K562 (cell line): ENCODE data around the gene VANGL1. TPM values are rescaled to one million over a fixed set of nuclear protein-coding genes. Genes with fewer than 3 reads are reported as not detected.

Source experiments
- KLF6 ChIP-seq: fragments of 250-450 bp; sonication (Bioruptor Pico); IDR thresholded peaks from 2 replicates; pipeline ENCODE4 v1.4.0; 2020; ENCODE audit warnings: mild to moderate bottlenecking, moderate library complexity, borderline replicate concordance
- MIER1 ChIP-seq: fragments of 450-650 bp; IDR thresholded peaks from 2 replicates; pipeline ENCODE4 v1.6.1; 2016; ENCODE audit warnings: antibody characterized with exemption, mild to moderate bottlenecking, low read depth
- RBBP5 ChIP-seq: fragments of 200-600 bp; sonication (generic); IDR thresholded peaks from 2 replicates; pipeline ENCODE4 v1.6.1; 2012; ENCODE audit warnings: borderline replicate concordance, mild to moderate bottlenecking, low read length, control low read depth, inconsistent platforms; ENCODE audit not compliant: insufficient read depth, poor library complexity, severe bottlenecking
- REST ChIP-seq, 2 experiments: fragments of 450-650 bp; formaldehyde crosslinking in 1 of 2; IDR thresholded peaks; 2 replicates each; pipeline versions ENCODE4 v1.4.0 to v1.6.1; 2014 to 2020; ENCODE audit warnings: mild to moderate bottlenecking in 2 of 2, borderline replicate concordance in 1 of 2, low read depth in 1 of 2
- ZKSCAN1 ChIP-seq: fragments of 150-350 bp; IDR thresholded peaks from 2 replicates; pipeline ENCODE4 v1.6.1; 2016; ENCODE audit warnings: low read depth, low read length
- polyA plus RNA-seq, 8 experiments: library from polyadenylated mRNA; depleted of rRNA in 4 of 8; stranded (reverse) in 5 of 8; unstranded in 3 of 8; fragments of >200 nt; fragmentation: Nextera tagmentation in 2 of 8; fragmentation: Illumina TruSeq in 1 of 8; extraction: Ambion mirVana in 2 of 8; extraction: Trizol in 1 of 8; gene quantifications; 2 replicates each; pipeline versions ENCODE4 v1.2.1 to v1.2.3, GENCODE V29; 2011 to 2014; ENCODE audit warnings: inconsistent platforms in 1 of 8, missing spikeins in 1 of 8
- total RNA-seq, 7 experiments: library from RNA; depleted of rRNA in 6 of 7; stranded (reverse); fragments of >200 nt in 6 of 7; fragmentation: Illumina TruSeq in 2 of 7; extraction: Trizol in 2 of 7; gene quantifications; 2 replicates each; pipeline versions ENCODE4 v1.2.1 to v1.2.3, GENCODE V29; 2011 to 2021; ENCODE audit warnings: low replicate concordance in 1 of 7

VANGL1 gene
- total and polyA plus RNA-seq, 9 of the 15 experiments (the other 6 are each of a cell fraction or from before 2014, with no cell fraction given): 0.90 to 12.8 (median 9.6) TPM

- TF ChIP-seq KLF6 (CRISPR knock-in tag) (no peak), RBBP5 (no peak), REST (IDR thresholded peaks at IDR 0.05; ENCODE audit: borderline replicate concordance) (no peak), REST (CRISPR knock-in tag; IDR thresholded peaks at IDR 0.05; ENCODE audit: low read depth) (no peak), MIER1 (no peak), ZKSCAN1 (no peak)
- TF ChIP-seq, all 486 proteins: peak for 0
These were observed 36.4 kb downstream of the VANGL1 start (continued) for GRCh38 chr1:115678141-115678540.
